IMR-90 (cell line): ENCODE data around the gene CES2. TPM values are rescaled to one million over a fixed set of nuclear protein-coding genes. Genes with fewer than 3 reads are reported as not detected.
A peak's percentile ranks its signal among the peaks of the same experiment; 100 is the strongest.

Source experiments
- ATAC-seq: fragments of 200-7000 bp; cut with Tn5 transposase; 2 replicates; pipeline ENCODE4 v1.9.1; 2020; ENCODE audit warnings: low read depth, mild to moderate bottlenecking, moderate library complexity
- BruUV-seq: library from RNA; stranded (reverse); fragments of 400-500 nt; replicated peaks from 2 replicates; lab custom pipeline; 2021; lab: Mats Ljungman, UMichigan
- CTCF ChIA-PET: fragments of 300-600 bp; formaldehyde crosslinking; extraction: SDS; loops from one replicate; lab custom pipeline; 2021; ENCODE audit warnings: antibody characterized with exemption; lab: Yijun Ruan, JAX
- POLR2A ChIA-PET: fragments of 300-600 bp; sonication (Branson Sonifier 250); formaldehyde crosslinking; loops from one replicate; lab custom pipeline; 2022; ENCODE audit warnings: antibody characterized with exemption; ENCODE audit not compliant: unreplicated experiment; lab: Charles Lee
- DNase-seq: peaks from one replicate; pipeline ENCODE4 v3.0.0; 2013
- H2AFZ ChIP-seq: replicated peaks from 2 replicates; pipeline ENCODE3; 2013; ENCODE audit warnings: low read length, mild to moderate bottlenecking; ENCODE audit not compliant: poor library complexity
- H2AK5ac ChIP-seq: 2 replicates; pipeline ENCODE4 v1.6.1; 2013; ENCODE audit warnings: low read depth, low read length, inconsistent platforms
- H2AK9ac ChIP-seq: replicated peaks from 2 replicates; pipeline ENCODE3; 2013; ENCODE audit warnings: mild to moderate bottlenecking, low read depth, low read length, moderate library complexity; ENCODE audit not compliant: poor library complexity
- H2BK120ac ChIP-seq: 2 replicates; pipeline ENCODE4 v1.6.1; 2013; ENCODE audit warnings: low read depth, low read length, inconsistent platforms
- H2BK15ac ChIP-seq: 3 replicates; pipeline ENCODE4 v1.6.1; 2013; ENCODE audit warnings: low read depth, low read length, inconsistent platforms
- H2BK20ac ChIP-seq: 2 replicates; pipeline ENCODE4 v1.6.1; 2013; ENCODE audit warnings: low read depth, mild to moderate bottlenecking, inconsistent platforms, low read length, moderate library complexity
- H2BK5ac ChIP-seq: 2 replicates; pipeline ENCODE4 v1.6.1; 2013; ENCODE audit warnings: mild to moderate bottlenecking, low read depth, low read length, inconsistent platforms; ENCODE audit not compliant: poor library complexity, severe bottlenecking
- H3K14ac ChIP-seq: replicated peaks from 2 replicates; pipeline ENCODE4 v1.6.1; 2013; ENCODE audit warnings: low read depth, low read length, inconsistent platforms
- H3K18ac ChIP-seq: 2 replicates; pipeline ENCODE4 v1.6.1; 2013; ENCODE audit warnings: low read depth, low read length, control low read depth
- H3K23ac ChIP-seq: 2 replicates; pipeline ENCODE4 v1.6.1; 2013; ENCODE audit warnings: low read depth, low read length, inconsistent platforms
- H3K27ac ChIP-seq: 2 replicates; pipeline ENCODE4 v1.5.1; 2013; ENCODE audit warnings: mild to moderate bottlenecking, control low read depth, low read length; ENCODE audit not compliant: insufficient read depth
- H3K27me3 ChIP-seq: 2 replicates; pipeline ENCODE4 v1.6.1; 2013; ENCODE audit warnings: low read length; ENCODE audit not compliant: control insufficient read depth, insufficient read depth
- H3K36me3 ChIP-seq: 2 replicates; pipeline ENCODE4 v1.6.1; 2013; ENCODE audit warnings: low read length, mixed read lengths; ENCODE audit not compliant: control insufficient read depth, insufficient read depth
- H3K4ac ChIP-seq: 2 replicates; pipeline ENCODE4 v1.6.1; 2013; ENCODE audit warnings: low read depth, low read length, inconsistent platforms
- H3K4me1 ChIP-seq: 2 replicates; pipeline ENCODE4 v1.6.1; 2013; ENCODE audit warnings: low read length, mixed read lengths; ENCODE audit not compliant: control insufficient read depth, insufficient read depth
- H3K4me2 ChIP-seq: 2 replicates; pipeline ENCODE4 v1.6.1; 2013; ENCODE audit warnings: low read depth, mild to moderate bottlenecking, control low read depth, low read length, moderate library complexity
- H3K4me3 ChIP-seq: 2 replicates; pipeline ENCODE4 v1.5.1; 2013; ENCODE audit warnings: low read depth, mild to moderate bottlenecking, control low read depth, low read length, moderate library complexity; ENCODE audit not compliant: insufficient read depth
- H3K56ac ChIP-seq: 2 replicates; pipeline ENCODE4 v1.6.1; 2013; ENCODE audit warnings: low read length, inconsistent platforms; ENCODE audit not compliant: insufficient read depth; ENCODE audit errors: extremely low read depth
- H3K79me1 ChIP-seq, 2 experiments: 2 replicates each; pipeline ENCODE4 v1.6.1; 2013; ENCODE audit warnings: low read length in 2 of 2, inconsistent platforms in 1 of 2, low read depth in 1 of 2
- H3K9ac ChIP-seq: 2 replicates; pipeline ENCODE4 v1.6.1; 2013; ENCODE audit warnings: low read depth, low read length, control low read depth
- H3K9me1 ChIP-seq: 2 replicates; pipeline ENCODE4 v1.6.1; 2013; ENCODE audit warnings: low read length, inconsistent platforms; ENCODE audit not compliant: insufficient read depth
- H3K9me3 ChIP-seq: 2 replicates; pipeline ENCODE4 v1.6.1; 2013; ENCODE audit warnings: low read length; ENCODE audit not compliant: control insufficient read depth, insufficient read depth
- H4K20me1 ChIP-seq: 2 replicates; pipeline ENCODE4 v1.6.1; 2013; ENCODE audit warnings: low read length, inconsistent platforms; ENCODE audit not compliant: insufficient read depth
- H4K5ac ChIP-seq: 2 replicates; pipeline ENCODE4 v1.6.1; 2013; ENCODE audit warnings: mild to moderate bottlenecking, low read depth, low read length, control low read depth
- H4K8ac ChIP-seq, 2 experiments: 2 replicates each; pipeline ENCODE4 v1.6.1; 2013; ENCODE audit warnings: low read depth in 2 of 2, low read length in 2 of 2, control low read depth in 1 of 2, inconsistent platforms in 1 of 2
- H4K91ac ChIP-seq: 2 replicates; pipeline ENCODE4 v1.6.1; 2013; ENCODE audit warnings: low read depth, low read length, inconsistent platforms; ENCODE audit not compliant: insufficient read depth
- BHLHE40 ChIP-seq: fragments of 150-350 bp; IDR thresholded peaks from 2 replicates; pipeline ENCODE4 v1.6.1; 2016; ENCODE audit warnings: mild to moderate bottlenecking, low read depth, low read length
- CEBPB ChIP-seq: IDR thresholded peaks from 2 replicates; pipeline ENCODE4 v1.6.1; 2012; ENCODE audit warnings: low read depth, low read length, improper control_type of control experiment
- NFE2L2 ChIP-seq: fragments of 150-350 bp; IDR thresholded peaks from 2 replicates; pipeline ENCODE4 v1.6.1; 2016; ENCODE audit warnings: low read depth, mild to moderate bottlenecking, low read length
- WGBS, 2 experiments: methylation state at CpG; one replicate each; pipeline versions ENCODE4 v1.1.5 to v1.1.7; 2013; ENCODE audit warnings: missing lambda C conversion rate in 2 of 2; ENCODE audit not compliant: insufficient read length in 1 of 2; ENCODE audit errors: extremely low coverage in 2 of 2; 5-methylcytosine and 5-hydroxymethylcytosine counted together
- dilution Hi-C: fragments of 300-500 bp; cut with HindIII; formaldehyde crosslinking; loops from one replicate; pipeline ENCODE4 v1.14.3; 2018; ENCODE audit warnings: low sequenced_read_pairs; ENCODE audit not compliant: unreplicated experiment
- in situ Hi-C: fragments of 300-500 bp; cut with MboI; formaldehyde crosslinking; loops from 3 replicates; pipeline ENCODE4 v1.14.3; 2019; ENCODE audit warnings: low sequenced_read_pairs, inconsistent platforms, mixed read lengths
- intact Hi-C: fragments of 100-400 bp; cut with micrococcal nuclease; formaldehyde crosslinking; loops from 2 replicates; pipeline ENCODE4 v1.10.0; 2022
- polyA plus RNA-seq, 3 experiments: library from polyadenylated mRNA; depleted of rRNA; stranded (reverse); fragments of >200 nt; gene quantifications; 2 replicates each; pipeline ENCODE4 v1.2.3, GENCODE V29; 2012; ENCODE audit warnings: low replicate concordance in 1 of 3
- total RNA-seq: library from RNA; depleted of rRNA; stranded (reverse); fragments of >200 nt; gene quantifications from 2 replicates; pipeline ENCODE4 v1.2.3, GENCODE V29; 2012
- TF ChIP-seq, protein P1 (sequence below): fragments of 150-350 bp; IDR thresholded peaks from 2 replicates; pipeline ENCODE4 v1.6.1; 2017; ENCODE audit warnings: mild to moderate bottlenecking, antibody characterized with exemption, low read length, low read depth

CES2 gene
- total and polyA plus RNA-seq, 2 of the 4 experiments (the other 2 are of a cell fraction): 15.1 to 23.2 TPM

DNA sequence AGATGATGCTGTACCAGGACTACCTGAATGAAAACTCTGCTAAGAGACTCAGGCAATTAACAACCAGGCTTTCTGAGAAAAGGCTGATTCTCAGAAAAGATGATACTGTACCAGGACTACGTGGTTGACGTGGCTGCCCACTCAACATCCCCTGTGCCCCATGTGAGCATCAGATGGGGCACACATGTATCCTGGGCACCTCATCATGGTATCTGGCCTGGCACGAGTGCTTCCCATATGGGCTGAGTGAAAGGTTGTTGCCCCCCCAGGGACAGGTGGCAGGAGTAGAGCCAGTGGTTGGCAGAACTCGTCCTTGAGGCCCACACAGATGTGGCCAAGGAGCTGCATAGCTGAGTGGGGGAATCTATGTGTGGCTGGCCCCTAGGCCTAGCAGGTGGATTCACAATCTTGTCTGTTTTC lies 49.6 kb downstream of the CES2 start:
- H2AK5ac ChIP-seq: no peak overlapping the region
- no peak overlapping the region for H3K4ac ChIP-seq
- H3K18ac ChIP-seq: no peak overlapping the region
- H3K79me1 ChIP-seq: no peaks in the 10 kb centered on the region
- H2BK5ac ChIP-seq: no peak overlapping the region
- H3K9me1 ChIP-seq: peaks cover 4% of the 10 kb centered on the region; the same call in 1 of the 2 replicates
- H4K8ac ChIP-seq: no peak overlapping the region
- no peak overlapping the region for H2BK120ac ChIP-seq
- H3K4me3 ChIP-seq: no peak overlapping the region
- BruUV-seq: no TSS peak
- H3K9me3 ChIP-seq: no peaks in the 10 kb centered on the region
- H2BK20ac ChIP-seq: no peak overlapping the region
- no peak overlapping the region for H4K91ac ChIP-seq
- ATAC-seq: no peak
- no peak overlapping the region for H3K14ac ChIP-seq
- peaks cover 4% of the 10 kb centered on the region for H3K4me1 ChIP-seq
- H3K27me3 ChIP-seq: no peaks in the 10 kb centered on the region
- WGBS, 2 experiments: 100% methylated on average over 2 of the region's 4 CpGs; no CpG with 5 or more reads in 1 of the 2 experiments
- H3K56ac ChIP-seq: no peak overlapping the region
- no peak overlapping the region for H3K4me2 ChIP-seq
- in situ Hi-C loops (no loop called here), intact Hi-C loops (no loop called here), dilution Hi-C loops (no loop called here)
- no peaks in the 10 kb centered on the region for H4K20me1 ChIP-seq
- no peak for DNase-seq
- no peak overlapping the region for H3K9ac ChIP-seq
- H2AFZ ChIP-seq: no peak overlapping the region
- no peak overlapping the region for H3K23ac ChIP-seq
- ChIA-PET POLR2A (no interaction called here), CTCF (no interaction called here)
- no peak overlapping the region for H3K27ac ChIP-seq
- H3K36me3 ChIP-seq: no peaks in the 10 kb centered on the region
- TF ChIP-seq, protein P1, sequence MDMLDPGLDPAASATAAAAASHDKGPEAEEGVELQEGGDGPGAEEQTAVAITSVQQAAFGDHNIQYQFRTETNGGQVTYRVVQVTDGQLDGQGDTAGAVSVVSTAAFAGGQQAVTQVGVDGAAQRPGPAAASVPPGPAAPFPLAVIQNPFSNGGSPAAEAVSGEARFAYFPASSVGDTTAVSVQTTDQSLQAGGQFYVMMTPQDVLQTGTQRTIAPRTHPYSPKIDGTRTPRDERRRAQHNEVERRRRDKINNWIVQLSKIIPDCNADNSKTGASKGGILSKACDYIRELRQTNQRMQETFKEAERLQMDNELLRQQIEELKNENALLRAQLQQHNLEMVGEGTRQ: no peak
- TF ChIP-seq NFE2L2 (no peak), BHLHE40 (no peak), CEBPB (no peak)
- no peak overlapping the region for H2BK15ac ChIP-seq
- H2AK9ac ChIP-seq: peak overlapping the region; percentile 5
- no peak overlapping the region for H4K5ac ChIP-seq
